Activated gamma-delta T cell treated with anti-CD3 and anti-CD28 coated beads, Interleukin-2, amount 50 U/mL, for 16 hours (primary cell): ENCODE measurements around the gene AMOTL2.

ENCODE experiments used
- DNase-seq: peaks from one replicate; pipeline ENCODE4 v3.0.0-alpha.2; 2020; ENCODE audit warnings: low read depth

AMOTL2 gene

GRCh38 chr3:134352031-134352671, 22.1 kb downstream of the AMOTL2 start:
- DNase-seq, result no peak

- no peak for DNase-seq
Observed at GRCh38 chr3:134351427-134351826, 22.8 kb downstream of the AMOTL2 start.

GRCh38 chr3:134350861-134351311, 23.4 kb downstream of the AMOTL2 start:
- no peak for DNase-seq

- no peak for DNase-seq
Observed at GRCh38 chr3:134350266-134350665, 24.0 kb downstream of the AMOTL2 start.

- no peak for DNase-seq
Observed at GRCh38 chr3:134348524-134348923, 25.7 kb downstream of the AMOTL2 start.

GRCh38 chr3:134347551-134347950, 26.7 kb downstream of the AMOTL2 start:
- no peak for DNase-seq

- DNase-seq, result no peak
Observed at GRCh38 chr3:134346744-134347143, 27.5 kb downstream of the AMOTL2 start.

- no peak for DNase-seq
Observed at GRCh38 chr3:134345202-134345601, 29.0 kb downstream of the AMOTL2 start.

GRCh38 chr3:134344560-134344959, 29.7 kb downstream of the AMOTL2 start:
- no peak for DNase-seq

GRCh38 chr3:134342259-134342658, 32.0 kb downstream of the AMOTL2 start:
- DNase-seq, result no peak

GRCh38 chr3:134341389-134341788, 32.9 kb downstream of the AMOTL2 start:
- DNase-seq, result no peak

- DNase-seq, result no peak
Observed at GRCh38 chr3:134340982-134341365, 33.3 kb downstream of the AMOTL2 start.

- no peak for DNase-seq
Observed at GRCh38 chr3:134340362-134340981, 33.8 kb downstream of the AMOTL2 start.

GRCh38 chr3:134339913-134340312, 34.3 kb downstream of the AMOTL2 start:
- DNase-seq, result no peak

- DNase-seq, result no peak
Observed at GRCh38 chr3:134339331-134339730, 34.9 kb downstream of the AMOTL2 start.

- DNase-seq, result no peak
Observed at GRCh38 chr3:134338516-134339261, 35.6 kb downstream of the AMOTL2 start.

GRCh38 chr3:134338201-134338512, 36.1 kb downstream of the AMOTL2 start:
- DNase-seq, result no peak

GRCh38 chr3:134337511-134338200, 36.6 kb downstream of the AMOTL2 start:
- DNase-seq, result no peak

GRCh38 chr3:134337071-134337482, 37.2 kb downstream of the AMOTL2 start:
- no peak for DNase-seq

- no peak for DNase-seq
Observed at GRCh38 chr3:134336587-134336986, 37.7 kb downstream of the AMOTL2 start.

GRCh38 chr3:134334901-134335280, 39.4 kb downstream of the AMOTL2 start:
- no peak for DNase-seq

GRCh38 chr3:134334231-134334900, 39.9 kb downstream of the AMOTL2 start:
- DNase-seq, result no peak
